Right lung (tissue), 5 donors: Measurements from ENCODE around the gene POLR2F. TPM values are rescaled to one million over a fixed set of nuclear protein-coding genes. Genes with fewer than 3 reads are reported as not detected.
"Not testable (repeated sequence)": the region's sequence is repeated elsewhere in the genome, so short reads cannot be mapped to it uniquely, and the experiment has no call there.

ENCODE experiments used
- DNase-seq, 2 donors: peaks; one replicate each; pipeline ENCODE4 v3.0.0-alpha.2; 2013
- polyA plus RNA-seq, 5 donors: library from polyadenylated mRNA; unstranded; fragments of 120-200 nt; gene quantifications; one replicate each; pipeline versions ENCODE4 v1.2.1 to v1.2.3, GENCODE V29; 2013; ENCODE audit warnings: inconsistent platforms in 1 of 5, low replicate concordance in 1 of 5; ENCODE audit not compliant: insufficient read length in 5 of 5, insufficient read depth in 1 of 5

The POLR2F gene
- polyA plus RNA-seq, 5 donors = 46.9 to 84.3 (median 53.9) TPM

DNA sequence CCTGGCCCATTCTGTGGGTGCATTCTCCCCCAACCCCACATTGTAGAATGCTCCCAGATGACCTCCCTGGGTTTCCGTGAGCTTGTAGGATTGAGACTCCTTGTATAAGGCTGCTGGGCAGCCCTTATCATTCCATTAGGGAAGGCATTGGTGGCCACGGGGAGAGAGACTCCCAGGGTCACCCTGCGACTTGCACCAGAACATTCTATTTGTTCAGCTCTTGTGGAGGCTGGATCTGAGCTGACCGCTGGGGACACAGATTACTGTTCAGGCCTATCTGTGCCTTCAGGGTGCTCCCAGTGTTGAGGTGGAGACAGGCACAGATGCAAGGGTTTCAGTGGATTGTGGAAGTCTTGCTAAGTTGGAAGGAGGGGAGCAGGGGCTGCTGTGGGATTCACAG, 29.6 kb upstream of the POLR2F start:
- DNase-seq = no peak

DNA sequence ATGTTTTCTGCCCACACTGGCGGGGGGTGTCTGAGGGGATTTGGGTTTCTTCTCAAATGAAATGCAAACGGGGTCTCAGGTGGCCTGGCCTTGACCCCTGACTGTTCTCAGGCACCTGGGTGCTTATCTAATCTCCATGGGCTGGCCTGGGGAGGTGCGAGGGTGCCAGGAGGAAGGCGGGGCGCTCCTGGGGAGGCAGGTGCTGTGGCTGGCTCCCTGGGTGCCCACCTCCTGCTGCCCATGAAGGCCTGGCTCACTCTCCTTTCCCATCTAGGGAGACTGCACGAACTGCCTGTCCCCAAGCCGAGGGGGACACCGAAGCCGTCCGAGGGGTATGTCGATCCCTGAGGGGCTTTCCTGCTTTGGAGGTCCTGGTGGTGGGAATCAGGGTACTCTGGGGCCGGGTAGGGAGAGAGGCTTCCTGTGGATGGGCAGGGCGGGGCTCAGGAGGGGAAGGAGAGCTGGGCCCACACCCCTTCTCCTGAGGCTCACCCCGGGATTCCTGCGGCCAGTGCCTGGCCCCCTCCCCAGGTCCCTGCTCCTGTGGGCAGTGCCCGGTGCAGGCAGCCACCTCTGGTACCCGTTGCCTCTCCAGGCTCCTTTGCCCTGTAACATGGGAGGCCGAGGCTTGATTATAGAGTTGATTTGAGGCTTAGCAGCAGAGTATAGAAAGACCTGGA, 29.0 kb upstream of the POLR2F start:
- no peak for DNase-seq

DNA sequence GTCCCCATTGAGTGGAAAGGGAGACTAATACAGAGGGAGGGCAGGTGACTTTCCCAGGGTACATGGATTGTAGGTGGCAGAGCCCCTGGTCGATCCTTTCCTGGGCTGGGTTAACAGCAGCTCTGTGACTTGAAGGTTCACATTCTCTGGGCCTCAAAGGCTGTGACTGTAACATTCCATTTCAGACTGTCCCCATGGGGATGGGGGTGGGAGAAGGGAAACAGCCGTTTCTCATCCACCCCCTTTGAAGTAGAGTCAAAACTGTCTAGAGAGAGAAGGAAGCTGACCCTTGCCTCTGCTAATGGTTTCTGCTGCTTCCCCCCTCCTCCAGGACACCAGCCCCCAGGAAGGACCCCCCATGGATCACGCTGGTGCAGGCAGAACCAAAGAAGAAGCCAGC, 28.2 kb upstream of the POLR2F start:
- DNase-seq = no peak

DNA sequence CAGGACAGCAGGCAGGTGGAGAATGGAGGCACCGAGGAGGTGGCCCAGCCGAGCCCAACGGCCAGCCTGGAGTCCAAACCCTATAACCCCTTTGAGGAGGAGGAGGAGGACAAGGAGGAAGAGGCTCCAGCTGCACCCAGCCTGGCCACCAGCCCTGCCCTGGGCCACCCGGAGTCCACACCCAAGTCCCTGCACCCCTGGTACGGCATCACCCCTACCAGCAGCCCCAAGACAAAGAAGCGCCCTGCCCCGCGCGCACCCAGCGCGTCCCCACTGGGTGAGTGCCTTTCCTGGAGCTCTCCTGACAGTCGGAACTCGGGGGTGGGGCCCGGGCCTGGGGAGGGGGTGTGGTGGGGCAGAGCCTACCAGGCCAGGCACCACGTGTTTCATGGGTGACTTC, 27.7 kb upstream of the POLR2F start:
- no peak for DNase-seq

DNA sequence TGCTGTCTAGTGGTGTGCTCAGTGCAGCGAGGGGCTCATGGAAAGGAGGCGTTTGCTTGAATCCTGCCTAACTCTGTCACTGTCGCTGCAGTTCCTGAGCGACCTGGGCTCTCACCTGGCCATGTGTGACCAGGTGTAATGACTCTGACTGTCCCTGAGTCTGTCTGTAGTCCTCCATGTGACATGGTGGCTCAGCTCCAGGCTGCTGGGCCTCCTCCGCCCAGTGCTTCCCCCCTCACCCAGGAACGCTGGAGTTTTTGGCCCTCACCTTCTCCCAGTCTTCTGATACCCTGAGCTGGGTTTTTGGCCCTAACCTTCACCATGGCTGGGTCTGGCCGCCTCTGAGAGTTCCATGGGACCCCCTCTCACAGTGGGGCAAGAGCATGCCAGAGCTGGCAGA, 27.1 kb upstream of the POLR2F start:
- DNase-seq = no peak

DNA sequence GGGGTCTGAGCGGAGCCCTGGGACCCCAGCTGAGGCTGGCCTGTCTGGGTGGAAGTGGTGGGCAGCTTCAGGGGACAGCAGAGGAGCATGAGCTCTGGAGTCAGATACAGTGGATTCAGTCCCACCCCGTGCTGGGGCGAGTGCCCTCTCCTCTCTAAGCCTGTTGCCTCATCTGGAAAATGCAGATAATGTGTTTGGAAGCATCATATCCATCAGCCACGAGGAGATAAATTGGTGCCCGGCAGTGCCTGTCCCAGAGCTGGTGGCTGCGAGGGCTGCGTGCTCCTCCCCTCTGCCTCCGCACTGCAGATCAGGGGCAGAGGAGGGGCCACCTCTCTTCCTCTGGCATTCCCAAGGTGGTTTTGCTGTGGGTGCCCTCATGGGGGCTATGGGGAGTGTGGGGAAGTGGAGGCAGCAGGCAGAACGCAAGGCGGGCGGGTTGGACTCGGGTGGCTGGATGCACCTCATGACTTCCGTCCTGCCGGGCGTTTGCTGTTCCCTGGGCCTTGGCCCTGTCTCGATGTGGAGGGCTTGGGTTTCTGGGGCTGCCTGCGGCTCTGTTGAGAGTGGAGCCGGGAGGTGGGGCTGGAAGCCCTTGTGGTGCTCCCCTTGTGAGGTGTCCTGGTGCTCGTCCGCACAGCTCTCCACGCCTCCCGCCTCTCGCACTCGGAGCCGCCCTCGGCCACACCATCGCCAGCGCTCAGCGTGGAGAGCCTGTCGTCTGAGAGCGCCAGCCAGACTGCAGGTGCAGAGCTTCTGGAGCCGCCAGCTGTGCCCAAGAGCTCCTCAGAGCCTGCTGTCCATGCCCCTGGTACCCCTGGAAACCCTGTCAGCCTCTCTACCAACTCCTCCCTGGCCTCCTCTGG, 26.5 kb upstream of the POLR2F start:
- no peak for DNase-seq

DNA sequence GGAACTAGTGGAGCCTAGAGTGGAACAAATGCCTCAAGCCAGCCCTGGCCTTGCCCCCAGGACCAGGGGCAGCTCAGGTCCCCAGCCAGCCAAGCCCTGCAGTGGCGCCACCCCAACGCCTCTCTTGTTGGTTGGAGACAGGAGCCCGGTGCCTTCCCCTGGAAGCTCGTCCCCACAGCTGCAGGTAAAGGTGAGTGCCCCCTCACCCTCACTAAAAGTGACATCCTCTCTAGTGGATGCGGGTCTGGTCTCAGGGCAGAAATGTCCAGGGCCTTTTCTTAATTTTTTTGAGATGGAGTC, 25.9 kb upstream of the POLR2F start:
- DNase-seq = no peak

DNA sequence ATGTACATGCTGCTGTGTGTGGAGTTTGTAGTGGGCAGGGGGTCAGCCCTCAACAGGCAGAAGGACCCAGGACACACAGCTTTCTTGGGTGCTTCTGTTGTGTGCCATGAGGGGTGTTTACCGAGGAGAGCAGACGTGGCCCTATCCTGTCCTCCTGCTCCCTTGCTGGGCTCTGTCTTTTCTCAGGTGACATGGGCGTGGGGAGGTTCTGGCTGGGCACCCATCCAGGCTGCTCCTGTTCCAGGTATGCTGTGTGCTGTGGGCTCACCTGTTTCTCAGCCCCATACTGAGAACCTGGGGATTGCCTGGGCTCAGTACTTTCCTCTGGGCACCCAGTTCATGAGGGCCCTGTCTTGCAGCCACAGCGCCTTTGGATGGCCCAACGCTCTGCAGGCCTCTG, 24.1 kb upstream of the POLR2F start:
- no peak for DNase-seq

DNA sequence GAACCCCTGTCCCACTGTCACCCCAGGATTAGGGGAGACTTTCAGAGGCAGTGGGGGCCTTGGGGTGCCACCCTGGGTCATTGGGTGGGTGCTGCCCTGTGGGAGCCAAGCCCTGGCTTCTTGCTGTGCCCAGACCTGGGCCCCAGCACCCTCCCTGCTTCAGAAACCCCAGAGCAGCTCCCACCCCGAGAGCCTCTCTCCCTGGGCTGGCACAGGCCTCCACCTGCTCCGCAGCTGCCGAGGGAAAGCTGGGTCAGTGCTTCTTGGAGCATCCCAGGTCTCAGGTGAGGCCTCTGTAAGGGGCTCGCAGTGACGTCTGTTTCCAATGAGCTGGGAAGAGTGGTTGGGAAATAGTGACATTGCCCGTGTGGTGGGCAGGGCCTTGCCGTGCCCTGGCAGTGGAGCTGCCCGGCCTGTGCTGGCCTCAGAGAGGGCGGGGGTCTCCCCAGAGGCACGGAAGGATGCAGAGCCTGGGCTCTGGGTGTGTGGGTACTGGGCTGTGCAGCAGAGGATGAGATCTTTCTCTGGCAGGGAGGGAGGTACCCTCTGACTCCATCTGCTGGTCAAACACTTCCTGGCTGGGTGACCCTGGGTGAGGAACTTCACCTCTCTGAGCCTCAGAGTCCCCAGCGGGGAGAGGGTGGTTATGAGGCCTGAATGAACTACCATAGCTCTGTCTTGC, 23.1 kb upstream of the POLR2F start:
- DNase-seq = no peak

DNA sequence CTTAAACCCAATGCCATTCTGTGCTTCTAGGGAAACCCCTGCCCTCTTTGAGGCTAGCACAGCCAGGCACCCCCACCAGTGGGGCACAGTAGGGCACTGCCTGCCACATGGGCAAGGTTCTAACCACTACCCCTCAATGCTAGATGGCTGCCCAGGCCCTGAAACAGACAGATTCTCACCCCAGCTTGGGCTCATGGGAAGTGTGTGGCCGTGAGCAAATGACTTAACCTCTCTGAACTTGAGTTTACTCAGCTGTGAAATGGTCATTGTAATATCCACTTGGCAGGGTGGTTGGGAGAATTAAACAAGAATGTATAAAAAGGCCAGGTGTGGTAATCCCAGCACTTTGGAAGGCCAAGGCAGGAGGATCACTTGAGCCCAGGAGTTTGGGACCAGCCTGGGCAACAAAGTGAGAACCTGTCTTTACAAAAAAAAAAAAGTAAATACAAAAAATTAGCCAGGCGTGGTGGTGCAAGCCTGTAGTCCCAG, 22.5 kb upstream of the POLR2F start:
- no peak for DNase-seq

DNA sequence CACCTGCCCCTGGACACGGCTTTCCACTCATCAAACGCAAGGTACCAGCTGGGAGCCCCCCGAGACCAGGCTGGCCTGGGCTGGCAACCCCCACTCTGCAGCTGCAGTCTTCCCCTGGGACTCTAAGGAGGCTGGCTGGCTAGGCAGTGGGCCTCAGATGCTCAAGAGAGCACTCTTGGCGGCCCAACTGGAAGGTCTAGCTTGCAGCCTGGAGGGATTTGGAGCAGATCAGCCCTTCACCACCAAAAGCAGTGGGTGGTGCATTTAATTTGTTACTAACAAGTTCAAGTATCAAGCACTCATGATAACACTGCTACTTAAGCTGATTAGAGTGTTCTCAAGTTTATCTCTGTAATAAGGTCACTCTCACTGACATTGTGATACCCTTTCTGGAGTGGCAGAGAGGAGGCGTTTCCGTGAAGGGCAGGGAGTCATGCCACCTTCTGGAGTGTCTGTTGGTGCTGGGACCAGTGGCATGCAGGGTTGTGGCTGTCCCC, 21.6 kb upstream of the POLR2F start:
- peak in 1 of 2 donors; percentile 19 for DNase-seq

DNA sequence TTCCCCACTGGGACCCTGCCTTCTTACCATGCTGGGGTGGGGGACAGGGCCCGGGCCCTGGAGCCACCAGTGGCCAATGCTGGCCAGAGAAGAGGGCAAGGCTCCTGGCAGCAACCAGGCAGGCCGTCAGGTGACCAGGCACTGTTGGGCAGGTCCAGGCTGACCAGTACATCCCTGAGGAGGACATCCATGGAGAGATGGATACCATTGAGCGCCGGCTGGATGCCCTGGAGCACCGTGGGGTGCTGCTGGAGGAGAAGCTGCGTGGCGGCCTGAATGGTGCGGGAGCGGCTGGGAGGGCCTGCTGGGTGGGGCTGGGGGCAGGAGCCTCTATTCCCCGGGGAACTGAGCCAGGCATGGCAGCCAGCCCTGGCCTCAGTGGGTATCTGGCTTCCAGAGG, 21.1 kb upstream of the POLR2F start:
- no peak for DNase-seq

DNA sequence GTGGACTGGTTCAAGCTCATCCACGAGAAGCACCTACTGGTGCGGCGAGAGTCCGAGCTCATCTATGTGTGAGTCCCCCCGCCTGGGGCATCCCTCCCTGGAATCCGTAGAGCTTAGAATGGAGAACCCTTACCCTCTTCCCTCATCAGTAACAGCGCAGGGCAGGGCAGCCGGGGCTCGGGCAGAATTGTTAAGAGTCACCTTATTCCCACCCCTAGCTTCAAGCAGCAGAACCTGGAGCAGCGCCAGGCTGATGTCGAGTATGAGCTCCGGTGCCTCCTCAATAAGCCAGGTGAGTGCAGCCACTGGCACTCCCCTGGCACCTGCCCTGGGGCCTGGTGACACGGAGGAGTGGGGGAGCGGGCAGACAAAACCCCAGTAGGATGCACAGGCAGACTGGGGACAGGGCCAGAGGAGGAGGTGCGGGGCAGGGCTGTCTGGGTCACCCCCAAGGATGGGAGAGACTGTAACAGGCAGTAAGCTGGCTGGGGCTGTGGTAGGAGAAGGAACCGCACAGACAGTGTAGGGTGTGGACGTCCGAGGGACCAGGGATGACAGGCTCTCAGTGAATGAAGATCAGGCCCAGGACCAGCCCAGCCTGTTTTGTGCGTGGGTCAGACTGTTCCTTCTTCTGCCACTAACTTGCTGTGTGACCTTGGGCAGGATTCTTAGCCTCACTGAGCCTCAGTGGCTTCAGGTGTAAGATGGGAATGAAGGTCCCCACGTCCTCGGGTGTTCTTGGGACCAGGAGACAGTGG, 20.5 kb upstream of the POLR2F start:
- peak; percentile 27 to 38 for DNase-seq

DNA sequence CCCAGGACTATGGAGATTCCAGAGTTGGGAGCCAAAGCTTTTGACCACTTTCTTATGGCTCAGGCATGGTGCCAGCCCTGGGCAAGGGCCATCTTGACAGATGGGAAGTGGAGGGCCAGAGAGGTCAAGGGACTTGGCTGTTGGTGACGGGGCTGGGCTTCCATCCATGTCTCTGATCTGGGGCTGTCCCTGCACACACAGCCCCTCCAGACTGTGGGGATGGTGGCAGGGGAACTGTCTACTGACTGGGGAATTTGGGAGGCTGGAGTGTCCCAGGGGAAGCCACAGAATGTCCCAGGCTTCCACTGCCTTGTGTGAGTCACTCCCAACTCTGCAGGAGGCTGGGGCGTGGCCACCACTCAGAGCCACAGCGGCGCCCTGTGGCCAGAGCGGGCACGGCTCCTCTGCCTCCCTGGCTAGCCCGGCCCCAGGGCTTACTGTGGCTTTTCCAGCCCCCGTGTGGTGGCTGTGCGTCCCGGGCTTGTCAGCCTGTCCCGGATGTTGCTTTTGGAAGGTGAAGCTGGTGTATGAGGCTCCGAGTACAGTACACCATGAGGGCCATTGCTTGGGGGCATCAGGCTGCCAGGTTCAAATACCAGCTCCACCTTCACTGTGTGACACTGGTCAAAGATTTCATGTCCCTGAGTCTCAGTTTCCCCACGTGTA, 19.7 kb upstream of the POLR2F start:
- DNase-seq = peak; percentile 81 to 85

DNA sequence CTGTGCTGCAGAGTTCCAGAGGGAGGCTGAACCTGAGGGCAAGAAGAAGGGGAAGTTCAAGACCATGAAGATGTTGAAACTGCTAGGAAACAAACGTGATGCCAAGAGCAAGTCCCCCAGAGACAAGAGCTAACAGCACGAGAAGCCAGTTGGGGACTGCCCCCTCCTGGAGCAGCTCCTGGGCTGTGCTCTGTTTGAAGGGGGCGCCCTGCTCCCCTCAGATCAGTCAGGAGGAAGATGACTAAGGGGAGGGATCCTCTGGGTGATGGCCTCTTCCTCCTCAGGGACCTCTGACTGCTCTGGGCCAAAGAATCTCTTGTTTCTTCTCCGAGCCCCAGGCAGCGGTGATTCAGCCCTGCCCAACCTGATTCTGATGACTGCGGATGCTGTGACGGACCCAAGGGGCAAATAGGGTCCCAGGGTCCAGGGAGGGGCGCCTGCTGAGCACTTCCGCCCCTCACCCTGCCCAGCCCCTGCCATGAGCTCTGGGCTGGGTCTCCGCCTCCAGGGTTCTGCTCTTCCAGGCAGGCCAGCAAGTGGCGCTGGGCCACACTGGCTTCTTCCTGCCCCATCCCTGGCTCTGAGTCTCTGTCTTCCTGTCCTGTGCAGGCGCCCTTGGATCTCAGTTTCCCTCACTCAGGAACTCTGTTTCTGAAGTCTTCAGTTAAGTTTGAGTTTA, 12.7 kb upstream of the POLR2F start:
- DNase-seq = no peak

DNA sequence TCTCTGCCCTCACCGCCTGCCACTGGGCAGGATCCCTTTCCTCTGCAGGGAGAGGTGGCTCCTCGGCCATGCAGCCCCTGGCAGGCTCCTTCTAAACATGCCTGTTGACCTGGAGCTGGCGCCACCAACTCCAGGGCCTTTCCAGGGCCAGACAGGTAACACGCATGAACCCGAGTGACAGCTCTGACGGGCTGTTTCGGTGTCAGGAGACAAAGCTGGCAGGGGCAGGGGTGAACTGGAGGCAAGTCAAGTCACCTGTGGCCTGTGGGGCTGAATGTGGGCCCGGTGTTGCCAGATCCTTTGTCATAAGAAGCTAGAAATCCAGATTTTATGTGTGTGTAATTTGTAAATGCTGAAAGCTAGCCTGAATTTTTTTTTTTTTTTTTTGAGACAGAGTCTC, 11.4 kb upstream of the POLR2F start:
- no peak for DNase-seq

DNA sequence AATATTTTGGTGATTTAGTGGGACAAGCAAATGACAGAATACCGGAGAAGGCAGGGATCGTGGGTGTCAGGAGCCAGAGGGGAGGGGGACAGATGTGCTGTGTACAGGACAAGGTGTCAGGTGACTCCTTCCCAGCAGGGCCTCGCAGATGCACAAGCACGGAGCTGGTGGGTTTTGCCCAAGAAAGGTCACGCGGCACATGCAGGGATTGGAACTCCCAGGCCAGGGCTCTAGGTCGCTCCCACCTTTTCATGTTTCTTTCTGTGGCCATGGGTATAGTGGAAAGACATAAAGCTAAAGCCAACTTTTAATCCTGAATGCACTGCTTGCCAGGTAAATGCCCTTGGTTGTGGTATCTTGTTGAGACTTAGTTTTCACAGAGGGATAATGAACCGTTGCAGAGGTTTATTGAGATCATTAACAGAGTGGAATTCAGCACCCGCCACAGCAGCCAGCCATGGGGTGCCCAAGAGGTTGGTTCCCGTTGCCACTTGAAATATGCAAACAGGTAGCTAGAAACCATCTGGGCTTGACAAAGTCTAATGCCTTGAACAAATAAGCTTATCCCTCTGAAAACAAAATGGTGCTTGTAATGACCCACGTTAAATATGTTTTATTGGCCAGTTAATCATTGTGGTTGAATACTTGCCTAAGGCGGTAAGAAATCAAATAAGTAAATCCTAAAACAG, 10.2 kb upstream of the POLR2F start:
- no peak for DNase-seq

DNA sequence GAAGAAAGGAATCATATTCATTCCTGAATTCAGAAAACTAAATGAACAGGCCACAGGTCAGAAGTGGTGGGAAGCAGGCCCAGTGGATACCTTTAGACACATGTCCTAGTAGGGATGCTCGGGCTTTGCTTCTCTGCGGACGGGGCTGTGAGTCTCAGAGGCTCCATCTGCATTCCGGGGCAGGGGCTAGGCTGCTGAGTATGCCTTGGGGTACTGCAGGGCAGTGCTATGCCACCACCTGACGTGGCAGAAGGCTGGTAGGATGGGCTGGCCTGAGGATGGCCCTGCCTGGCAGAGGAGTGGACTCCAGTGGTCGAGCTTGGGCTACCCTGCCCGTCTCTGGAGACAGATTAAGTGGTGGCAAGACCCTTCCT, 9.7 kb upstream of the POLR2F start:
- DNase-seq = no peak

DNA sequence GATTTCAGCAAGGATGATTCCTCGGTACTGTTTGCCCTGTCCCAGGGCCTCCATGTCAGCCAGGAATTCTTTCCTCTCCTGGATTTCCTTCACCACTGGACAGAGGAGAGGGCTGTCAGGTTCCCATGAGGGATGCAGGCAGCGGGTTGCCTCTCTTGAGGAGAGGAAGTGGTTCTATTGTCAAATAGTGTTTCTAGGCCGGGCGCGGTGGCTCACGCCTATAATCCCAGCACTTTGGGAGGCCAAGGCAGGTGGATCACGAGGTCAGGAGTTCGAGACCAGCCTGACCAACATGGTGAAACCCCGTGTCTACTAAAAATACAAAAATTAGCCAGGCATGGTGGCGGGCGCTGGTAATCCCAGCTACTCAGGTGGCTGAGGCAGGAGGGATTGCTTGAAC, 9.1 kb upstream of the POLR2F start:
- DNase-seq = not testable (repeated sequence)

DNA sequence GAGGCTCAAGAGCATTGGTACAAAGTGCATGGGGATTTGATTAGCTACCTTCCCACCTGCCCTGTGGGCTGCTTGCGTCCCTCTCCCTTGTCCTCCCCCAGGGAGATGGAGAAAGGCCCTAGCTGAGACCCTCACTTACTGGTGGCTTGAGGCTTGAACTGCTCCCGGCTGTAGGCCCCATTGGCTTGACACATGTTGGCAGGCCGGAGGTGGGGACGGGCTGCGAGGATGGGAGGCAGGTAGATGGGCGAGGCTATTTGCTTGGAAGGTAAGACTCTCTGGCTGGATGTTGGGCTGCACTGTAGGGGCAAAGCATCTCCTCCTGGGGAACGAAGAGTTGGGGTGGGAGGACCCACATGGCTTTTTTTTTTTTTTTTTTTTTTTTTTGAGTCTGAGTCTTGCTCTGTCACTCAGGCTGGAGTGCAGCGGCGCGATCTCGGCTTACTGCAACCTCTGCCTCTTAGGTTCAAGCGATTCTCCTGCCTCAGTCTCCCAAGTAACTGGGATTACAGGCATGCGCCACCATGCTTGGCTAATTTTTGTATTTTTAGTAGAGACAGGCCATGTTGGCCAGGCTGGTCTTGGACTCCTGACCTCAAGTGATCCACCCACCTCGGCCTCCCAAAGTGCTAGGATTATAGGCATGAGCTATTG, 6.2 kb upstream of the POLR2F start:
- not testable (repeated sequence) for DNase-seq
